ENCODE data around the gene MSANTD2.

Gene MSANTD2

DNA sequence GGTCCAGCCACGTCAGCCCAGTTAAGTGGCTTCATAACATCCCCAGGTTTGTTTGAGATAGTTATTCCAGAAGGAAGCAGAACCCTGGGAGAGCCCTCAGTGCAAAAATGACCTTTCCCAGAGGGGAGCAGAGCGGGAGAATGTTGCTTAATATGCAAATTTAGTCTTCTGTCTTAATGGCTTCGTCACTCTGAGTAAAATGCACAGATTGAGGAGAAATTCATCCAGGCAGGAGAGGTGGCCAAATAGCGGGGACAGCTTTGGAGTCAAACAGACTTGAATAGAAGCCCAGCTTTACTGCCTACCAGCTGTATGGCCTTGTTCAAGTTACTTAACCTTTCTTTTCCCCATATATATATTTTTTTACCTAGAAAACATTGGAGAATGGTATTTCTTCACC is 72.7 kb downstream of the MSANTD2 start:
- DNase-seq, result no peak

DNA sequence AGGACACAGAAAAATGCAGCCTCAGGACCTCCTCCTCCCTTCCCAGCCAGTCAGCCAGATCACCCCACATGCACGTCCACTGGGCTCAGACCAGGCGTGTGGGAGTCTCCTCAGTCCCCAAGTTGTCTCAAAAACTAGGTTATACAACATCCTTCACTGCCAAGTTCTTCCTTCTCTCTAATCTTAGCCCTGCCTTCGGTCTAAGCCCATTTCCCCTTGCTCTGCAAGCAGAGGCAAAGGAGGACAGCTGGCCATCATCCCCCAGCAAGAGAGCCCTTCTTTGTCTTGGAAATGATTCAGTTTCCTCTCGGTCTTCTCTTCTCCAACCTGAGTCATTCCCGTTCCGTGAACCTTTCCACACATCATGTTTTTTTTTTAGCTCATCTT is 74.5 kb downstream of the MSANTD2 start:
- DNase-seq, result no peak

DNA sequence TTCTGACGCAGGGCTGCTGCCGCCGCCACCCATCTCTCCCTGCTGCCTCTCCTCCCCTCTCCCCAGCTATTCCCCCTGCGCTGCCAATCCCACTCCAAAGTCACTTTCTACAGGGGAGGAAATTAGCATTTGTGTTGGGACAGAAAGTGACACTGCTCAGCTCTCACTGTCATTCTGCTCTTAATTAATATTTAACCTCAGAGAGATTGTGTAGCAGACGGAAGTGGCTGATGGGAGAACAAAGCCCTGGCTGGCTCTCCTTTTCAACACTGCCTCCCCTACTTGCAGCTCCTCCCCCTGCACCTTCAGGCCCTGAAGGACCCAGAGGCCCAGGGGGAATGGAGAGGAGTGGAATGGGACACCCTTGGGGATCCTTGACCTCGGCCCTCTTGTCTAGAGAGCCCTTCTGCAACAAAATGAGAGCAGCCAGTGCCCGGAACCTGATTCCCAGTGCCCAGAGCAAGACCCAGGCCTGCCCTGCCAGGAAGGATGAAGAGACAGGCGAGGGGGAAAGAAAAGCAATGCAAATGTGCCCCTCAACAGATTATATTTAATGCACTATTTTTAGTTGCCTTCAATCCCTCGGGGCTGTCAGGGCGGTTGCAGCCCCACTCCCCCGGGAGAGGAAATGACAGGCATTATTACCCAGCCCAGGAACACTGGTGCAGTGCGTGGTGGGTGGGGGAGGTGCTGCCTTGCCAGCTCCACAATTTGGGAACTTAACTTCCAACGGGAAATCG is 75.1 kb downstream of the MSANTD2 start:
- DNase-seq, result no peak

- DNase-seq, result no peak
Measured at GRCh38 chr11:124722176-124722575, 78.0 kb downstream of the MSANTD2 start.

GRCh38 chr11:124719534-124719933 is 80.7 kb downstream of the MSANTD2 start:
- no peak for DNase-seq

GRCh38 chr11:124718801-124719200 is 81.4 kb downstream of the MSANTD2 start:
- DNase-seq, result no peak

GRCh38 chr11:124717786-124718651 is 82.2 kb downstream of the MSANTD2 start:
- no peak for DNase-seq

GRCh38 chr11:124717421-124717785 is 82.8 kb downstream of the MSANTD2 start:
- no peak for DNase-seq

DNA sequence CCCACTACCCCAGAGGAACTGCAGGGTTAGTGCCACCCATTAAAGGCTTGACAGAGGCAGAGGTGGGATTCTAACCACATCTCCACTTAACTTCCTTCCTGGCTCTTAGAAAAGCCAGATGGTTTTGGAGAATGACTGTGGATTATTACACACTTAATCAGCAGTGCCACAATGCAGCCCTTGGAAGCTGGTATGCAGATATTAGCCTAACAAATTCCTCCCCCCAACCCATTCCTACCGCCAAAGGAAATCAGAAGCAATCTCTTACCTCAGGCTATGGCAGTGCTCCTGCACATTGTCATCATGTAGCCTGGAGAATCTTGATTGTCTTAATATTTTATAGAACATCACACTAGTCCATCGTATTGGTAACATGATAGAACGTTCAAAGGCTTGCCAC is 83.6 kb downstream of the MSANTD2 start:
- no peak for DNase-seq
